Astrocyte of the hippocampus (primary cell): ENCODE results near the gene NAPB.
"Not testable (repeated sequence)": the region's sequence is repeated elsewhere in the genome, so short reads cannot be mapped to it uniquely, and the experiment has no call there.

Experiments
- DNase-seq: peaks from one replicate; pipeline ENCODE4 v3.0.0; 2011; ENCODE audit warnings: low read depth, low spot score

The NAPB gene

DNA sequence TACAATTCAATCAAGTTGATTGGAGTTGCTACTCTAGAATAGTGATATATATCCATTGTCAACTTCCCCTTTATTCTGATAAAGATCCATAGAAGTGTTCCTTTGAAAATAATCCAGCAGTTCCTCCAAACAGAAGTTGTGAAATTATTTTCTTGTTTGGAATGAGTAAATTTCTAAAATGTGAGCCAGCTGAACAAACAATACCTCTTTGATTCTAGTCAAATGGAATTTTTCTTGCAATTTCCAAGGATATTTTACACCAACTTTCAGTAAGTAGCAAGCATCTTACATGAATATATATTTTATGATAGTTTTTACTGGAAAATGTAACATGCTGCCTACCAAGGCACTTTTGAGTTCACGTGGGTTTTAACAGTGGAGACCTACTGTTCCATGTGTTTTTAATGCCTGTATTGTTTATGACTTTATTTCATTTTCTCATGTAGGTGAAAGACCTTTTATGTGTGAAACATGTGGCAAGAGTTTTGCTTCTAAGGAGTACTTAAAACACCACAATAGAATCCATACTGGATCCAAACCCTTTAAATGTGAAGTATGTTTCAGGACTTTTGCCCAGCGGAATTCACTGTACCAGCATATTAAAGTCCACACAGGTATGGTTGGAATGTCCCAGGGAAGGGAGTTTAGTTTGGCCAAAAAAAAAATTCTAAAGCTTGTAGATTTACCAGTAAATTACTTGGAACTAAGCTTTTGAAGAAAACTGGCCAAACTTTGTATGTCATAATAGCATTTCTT, 52.8 kb downstream of the NAPB start:
- peak; percentile 57 for DNase-seq

DNA sequence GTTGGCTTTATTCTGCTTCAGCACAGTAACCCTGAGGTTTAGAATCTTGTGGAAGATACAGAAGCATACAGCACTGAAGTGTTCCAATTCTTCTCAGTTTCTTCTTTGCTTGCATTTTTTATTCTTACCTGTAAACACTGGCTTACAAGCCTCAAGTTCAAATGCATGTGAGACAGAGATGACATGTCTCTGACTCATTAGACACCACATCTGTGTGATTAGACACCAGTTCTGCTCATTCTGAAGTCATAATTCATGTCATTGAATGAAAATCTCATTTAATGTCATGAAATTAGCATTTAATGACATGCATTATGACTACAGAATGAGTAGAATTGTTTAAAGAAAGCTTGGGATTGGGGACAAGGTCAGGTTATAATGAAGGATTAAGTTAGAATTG, 53.5 kb downstream of the NAPB start:
- DNase-seq = no peak

DNA sequence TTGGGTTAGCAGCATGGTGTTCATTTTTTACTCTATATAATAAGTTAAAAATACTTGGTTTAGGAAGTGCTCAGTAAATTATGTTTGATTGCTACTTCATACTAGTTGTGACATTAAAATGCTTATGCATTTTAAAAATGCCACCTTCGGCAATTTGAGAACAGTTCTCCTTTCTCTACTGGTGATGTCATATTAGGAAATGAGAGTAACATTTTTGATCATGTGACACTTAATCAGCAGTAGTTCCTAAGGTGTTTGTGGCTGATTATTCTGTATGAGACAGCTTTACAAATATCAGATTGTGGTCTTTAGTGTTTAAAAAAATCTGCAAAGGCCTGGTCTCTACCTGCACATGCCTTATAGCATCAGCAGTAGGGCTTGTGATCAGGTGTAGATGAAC, 54.9 kb downstream of the NAPB start:
- no peak for DNase-seq

DNA sequence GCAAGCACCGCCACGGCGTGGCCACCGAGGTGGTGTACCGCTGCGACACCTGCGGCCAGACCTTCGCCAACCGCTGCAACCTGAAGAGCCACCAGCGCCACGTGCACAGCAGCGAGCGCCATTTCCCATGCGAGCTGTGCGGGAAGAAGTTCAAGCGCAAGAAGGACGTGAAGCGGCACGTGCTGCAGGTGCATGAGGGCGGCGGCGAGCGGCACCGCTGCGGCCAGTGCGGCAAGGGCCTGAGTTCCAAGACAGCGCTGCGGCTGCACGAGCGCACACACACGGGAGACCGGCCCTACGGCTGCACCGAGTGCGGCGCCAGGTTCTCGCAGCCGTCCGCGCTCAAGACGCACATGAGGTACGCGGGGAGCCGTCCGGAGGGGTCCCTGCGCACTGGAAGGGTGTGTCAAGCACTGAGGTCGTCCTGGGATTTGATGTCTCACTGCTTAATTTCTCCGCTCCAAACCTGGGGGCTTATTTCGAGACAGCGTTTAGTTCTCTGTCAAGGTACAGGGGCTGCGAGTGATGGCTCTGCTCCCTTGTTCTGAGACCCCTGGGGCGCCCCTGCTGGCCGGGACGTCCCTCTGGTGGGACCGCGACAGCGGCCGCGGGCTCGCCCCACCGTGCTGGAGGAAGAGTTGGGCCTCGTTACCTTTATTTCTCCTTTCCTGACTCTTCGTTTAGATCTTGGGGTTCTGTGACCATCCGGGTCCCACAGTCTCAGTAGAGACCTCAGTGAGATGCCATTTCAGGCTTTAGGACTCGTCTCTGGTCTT, 55.7 kb downstream of the NAPB start:
- no peak for DNase-seq

DNA sequence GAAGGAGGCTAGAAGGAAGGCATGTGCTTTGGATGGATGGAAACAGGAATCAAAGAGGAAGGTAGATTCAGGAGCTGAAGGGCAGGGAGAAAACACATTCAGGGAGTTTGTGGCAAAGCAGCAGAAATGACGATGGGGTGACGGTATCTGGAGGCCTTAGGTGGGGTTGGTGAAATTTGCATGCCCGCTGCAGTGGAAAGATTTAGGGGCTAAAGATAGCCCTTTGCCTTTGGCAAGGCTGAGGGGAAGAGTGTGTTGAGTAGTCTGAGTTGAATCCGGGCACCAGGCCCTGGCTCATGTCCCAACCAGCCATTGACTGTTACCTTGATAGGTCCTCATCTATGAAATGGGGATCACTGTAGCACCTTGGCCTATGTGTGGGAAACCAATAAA, 58.0 kb downstream of the NAPB start:
- DNase-seq = peak; percentile 22

DNA sequence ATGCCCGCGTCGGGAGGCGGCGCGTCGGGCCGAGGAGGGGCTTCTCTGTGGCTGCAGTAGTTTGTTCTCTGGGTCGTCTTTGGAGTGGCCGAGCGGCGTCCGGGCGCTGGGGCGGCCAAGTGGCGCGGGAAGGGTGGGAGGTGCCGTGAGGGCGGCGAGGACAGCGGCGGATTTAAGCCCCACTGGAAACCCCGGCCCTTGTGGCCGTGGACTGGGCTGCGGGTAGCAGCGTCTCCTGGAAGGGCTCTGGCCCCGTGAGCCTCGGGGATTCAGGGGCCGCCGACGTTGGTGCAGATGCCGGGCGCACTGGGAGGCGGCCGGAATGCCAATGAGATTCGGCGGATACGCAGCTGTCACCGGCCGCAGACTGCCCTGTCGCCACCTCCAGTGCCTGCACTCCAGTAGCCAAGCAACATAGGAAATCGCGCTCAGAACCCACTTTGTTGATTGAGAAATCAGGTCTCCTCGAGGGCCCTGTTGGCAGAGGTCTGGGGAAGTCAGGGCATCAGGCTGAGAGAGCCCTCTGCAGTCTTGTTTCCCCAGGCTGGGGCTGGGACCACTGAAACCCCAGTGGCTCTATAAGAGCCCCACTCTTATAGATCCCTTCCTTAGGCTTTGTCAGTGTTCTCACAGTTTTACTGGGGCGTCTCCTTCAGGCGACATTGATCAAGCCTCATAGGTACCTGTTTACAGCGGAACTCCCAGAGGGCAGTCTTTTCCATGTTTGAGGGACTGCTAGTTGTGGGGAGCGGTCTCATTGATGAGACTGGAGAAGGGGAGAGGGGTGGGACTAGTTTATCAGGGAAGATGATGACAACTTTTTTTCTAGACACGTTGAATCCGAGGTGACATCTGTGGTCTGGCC, 58.7 kb downstream of the NAPB start:
- DNase-seq = peak; percentile 62

DNA sequence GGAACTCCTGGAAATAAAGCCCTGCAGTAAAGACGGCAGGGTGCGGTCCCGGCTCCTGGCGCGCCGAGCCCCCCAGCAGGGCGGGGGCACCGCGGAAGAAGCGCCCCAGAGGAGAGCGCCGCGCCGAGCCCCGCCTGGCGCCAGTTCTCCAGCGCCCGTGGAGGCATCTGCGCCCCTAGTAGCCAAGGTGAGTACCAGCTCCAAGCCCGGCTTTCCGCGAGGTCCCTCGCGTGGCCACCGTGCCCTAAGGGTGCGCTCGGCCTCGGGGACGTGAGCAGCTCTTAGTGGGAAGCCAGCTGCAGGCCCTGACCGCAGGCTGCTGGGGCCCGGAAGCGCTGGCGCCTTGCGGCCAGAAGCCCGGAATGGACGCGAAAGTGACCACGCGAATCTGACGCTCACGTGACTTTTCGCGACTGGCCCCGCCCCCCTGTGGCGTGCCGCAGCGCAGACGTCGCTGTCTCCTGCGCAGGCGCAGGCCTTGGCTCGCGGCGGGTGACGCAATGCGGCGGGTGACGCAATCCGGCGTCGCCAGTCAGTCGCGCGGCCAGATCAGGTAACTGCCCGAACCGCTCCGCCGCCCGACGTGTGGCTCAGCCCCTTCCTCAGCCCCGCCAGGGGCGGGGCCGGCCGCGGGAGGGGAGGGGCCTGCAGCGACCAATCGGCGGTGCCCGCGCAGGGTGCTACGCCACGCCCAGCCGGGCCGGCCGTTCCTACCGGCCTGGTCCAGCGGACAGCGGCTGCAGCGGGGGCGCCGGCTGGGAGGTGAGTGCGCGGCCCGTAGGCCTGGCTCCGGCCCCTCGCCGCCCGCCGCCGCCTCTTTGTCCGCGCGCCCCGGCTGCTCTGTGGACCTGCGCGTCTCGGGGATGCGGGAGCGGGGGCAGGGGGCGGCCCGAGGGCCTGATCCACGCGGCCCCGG, 59.6 kb downstream of the NAPB start, which contains the start of gene GZF1:
Gene GZF1 (plus strand): TSS at position 707 of the 916 bp plus-strand sequence. CDS start 2,202 bp downstream, outside the sequence.
- DNase-seq = peak; percentile 100

DNA sequence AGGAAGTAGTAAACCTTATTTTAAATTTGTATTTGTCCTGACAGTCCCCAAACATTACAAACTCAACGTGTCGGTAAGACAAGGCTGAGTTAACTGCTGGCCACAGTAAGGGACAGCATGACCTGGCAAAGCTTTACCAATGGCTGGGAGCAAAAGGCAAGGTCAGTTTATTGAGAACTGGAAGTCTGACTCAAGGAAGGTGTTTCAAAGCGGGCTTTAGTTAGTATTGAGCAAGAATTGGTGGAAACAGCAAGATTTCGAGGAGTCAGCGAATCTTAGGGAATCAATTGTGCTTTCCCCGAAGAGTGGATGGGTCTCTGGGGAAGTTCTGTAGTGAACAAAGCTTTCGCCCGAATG, 60.2 kb downstream of the NAPB start:
- DNase-seq = no peak

DNA sequence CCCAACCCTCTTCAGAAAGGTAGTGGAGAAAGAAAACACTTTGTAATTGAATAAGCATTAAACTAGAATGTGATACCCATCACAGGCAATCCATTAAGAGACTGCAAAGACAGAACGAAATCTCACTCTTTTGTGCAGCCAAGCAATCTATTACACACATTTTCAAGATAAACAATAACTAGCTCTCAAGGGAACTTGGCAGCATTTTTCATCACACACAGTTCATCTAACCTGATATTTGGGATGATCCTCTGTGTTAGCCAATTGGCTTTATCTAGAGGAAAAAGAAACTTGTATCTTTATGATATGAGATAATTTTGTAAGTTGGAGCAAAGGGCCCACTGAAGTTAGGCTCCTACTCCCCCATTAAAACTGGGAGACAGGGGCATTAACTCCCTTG, 60.8 kb downstream of the NAPB start:
- DNase-seq = no peak

DNA sequence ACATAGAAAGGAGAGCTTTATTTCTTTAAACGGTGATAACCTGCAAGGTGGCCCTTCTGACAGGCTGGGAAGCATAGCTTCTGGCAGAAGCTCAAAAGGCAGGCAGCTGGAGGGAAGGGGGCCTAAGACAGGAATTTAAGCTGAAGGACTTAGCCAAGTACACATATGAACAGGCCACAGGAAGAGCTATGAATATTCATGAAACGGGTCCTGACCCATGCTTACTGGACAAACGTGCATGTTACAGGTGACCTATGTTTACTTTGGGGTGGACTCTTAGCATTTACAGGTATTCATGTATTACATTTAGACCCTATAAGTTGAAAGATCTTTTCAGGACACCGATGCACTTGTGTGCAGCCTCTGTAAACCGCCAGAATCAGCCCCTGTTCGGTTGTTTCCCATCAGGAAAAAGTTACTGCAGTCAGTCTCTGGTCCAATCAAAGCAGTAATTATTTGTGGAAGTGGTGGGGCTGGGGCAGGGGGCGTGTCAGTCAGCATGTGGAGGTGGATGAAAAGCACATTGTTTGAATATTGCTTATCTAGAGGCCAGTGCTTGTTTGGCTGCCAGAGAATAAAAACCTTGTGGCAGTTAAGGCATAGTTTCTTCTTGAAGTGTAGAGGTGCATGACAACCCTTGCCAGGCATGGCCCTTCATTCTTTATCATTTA, 62.2 kb downstream of the NAPB start:
- no peak for DNase-seq

DNA sequence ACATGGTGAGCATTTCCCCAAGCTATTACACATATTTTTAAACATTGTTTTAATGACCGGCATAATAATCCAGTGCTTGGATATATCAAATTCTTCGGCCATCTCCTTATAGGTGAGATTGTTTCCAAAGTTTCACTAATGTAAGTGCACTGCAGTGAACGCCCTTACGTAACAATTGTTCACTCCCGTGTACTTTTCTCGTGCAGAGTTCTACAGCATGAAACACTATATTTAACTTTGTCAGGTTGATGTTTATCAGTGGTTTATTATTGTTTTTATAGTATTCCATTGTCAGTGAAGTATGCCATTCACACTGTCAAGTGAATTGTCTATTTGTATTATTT, 62.8 kb downstream of the NAPB start:
- DNase-seq = no peak

DNA sequence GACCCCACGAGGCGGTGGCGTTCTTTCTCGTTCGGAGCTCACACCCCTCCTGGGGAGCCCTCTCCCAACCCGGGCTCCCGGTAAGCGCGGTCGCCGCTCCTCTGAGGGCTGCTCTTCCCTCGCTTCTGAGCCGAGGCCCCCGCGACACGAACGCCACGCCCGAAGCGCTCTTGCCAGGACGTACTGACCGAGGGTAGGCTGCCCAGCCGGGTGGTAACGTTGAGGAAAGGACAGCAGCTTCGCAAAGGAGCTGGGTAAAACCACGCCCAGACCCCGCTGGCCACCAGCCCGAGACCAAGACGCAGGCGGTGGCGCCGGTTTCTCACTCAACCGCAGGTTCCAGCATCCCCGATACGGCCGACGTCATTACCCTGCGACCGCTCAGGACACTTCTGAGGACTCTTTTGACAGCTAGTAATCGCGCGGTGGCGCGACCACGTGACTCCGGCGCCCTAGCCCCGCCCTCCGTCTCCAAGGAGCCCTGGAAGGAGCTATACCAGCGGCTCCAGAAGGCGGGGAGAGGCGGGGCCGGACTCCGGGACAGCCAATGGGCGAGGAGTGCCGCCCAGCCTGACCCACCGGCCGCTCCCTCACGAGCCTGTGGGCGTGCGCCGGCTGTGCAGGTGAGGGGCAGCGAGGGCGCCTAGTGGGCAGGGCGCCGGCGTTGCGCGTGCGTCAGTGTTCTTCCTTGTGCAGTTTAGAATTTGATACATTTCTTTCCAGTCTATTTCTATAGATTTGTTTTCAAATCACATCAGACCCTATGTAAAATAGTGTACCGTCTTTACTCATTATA, 63.3 kb downstream of the NAPB start:
- peak; percentile 100 for DNase-seq

DNA sequence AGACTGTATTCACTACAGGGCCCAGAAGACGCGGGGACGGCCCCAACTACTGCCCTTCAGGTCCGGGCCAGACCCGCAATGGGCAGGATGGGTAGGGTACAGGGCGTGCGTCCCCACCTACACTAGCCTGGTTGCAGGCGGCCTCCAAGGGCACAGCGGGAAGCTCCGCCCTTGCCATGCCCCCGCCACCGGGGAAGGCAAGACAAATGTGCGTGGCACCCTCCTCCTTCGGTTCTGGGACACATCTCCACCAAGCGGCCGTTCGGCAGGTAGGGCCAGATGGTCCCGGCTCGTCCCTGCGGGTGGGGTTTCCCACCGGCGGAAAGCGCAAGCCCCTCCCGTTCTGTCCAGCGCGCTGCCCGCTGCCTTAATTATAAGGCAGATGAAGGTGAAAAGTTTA, 65.1 kb downstream of the NAPB start:
- DNase-seq = no peak

DNA sequence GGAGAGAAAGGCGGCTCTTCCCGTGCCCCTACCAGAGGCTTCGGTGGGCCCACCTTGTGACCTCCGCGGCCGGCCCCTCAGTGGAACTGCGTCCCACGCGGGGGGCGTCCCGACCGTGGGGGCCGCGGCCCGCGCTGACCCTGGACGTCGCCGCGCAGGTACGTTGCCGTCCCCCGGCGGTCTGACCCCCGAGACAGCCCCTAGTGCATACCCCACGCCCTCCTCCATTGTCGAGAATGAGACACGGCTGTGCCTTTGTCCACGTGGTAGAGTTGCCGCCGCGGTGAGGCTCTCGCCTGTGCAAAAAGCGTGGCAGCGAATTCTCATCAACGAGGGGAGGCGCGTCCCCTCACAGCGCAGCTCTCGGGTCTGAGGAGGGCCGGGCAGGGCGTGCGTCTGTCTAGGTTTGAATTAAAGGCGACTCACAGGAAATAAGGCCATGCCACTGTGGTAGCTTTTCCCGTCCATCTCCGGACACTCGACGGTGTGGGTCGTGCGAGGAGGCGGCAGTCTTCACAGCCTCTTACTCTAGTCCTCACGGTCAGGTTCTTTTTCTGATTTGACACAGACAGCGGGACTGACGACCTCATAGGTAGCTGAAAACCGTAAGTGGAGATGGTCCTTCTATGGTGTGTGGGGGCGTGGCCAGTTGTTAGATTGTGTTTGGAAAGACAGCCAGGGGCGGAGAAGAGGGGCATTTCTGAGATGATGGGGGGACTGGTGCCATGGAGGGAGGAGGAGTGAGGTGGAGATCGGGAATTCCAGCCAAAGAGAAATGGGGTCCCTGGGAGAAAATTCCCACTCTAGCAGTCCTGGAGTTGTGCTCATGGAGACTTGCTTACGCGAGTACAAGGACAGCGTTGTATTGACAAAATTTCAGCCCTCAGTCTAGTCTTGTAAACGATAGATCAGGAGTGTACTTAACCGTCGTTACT, 70.1 kb downstream of the NAPB start:
- peak; percentile 65 for DNase-seq

DNA sequence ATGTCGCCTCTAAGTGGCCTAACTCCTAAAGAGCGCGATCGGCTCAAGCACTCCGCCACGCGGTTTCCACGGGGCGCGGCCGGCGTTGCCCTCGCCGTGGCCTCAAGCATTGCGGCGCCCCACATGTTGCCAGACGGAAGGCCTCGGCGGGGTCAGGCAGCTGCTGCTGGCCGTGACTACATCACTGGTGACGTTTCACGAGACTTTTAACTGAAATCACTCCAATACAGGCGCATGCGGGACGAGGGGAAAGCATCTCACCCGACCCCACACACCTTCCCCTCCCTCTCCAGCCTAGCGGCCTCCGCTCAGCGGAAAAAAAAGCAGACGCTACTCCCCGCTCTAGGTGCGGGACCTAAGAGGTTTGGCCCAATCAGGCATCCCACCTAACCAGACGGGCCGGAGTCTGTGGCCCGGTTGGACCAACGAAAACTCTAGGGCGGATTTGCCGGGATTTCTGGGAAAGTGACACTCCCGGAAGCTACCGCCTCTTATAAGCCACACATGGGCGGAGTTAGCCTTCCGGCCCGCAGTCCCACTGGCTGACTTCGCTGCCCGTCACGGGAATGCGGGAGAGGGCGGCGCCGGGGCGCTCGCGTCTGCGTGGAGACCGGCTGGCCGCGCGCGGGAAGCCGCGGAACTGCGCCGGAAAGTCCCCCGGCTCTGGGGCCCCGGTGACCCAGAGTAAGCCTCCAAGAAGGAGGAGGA, 70.9 kb downstream of the NAPB start, which contains the start of gene NXT1:
Gene NXT1 (plus strand): TSS at position 596 of the 708 bp plus-strand sequence. CDS start 3,251 bp downstream, outside the sequence.
- DNase-seq = peak; percentile 99

DNA sequence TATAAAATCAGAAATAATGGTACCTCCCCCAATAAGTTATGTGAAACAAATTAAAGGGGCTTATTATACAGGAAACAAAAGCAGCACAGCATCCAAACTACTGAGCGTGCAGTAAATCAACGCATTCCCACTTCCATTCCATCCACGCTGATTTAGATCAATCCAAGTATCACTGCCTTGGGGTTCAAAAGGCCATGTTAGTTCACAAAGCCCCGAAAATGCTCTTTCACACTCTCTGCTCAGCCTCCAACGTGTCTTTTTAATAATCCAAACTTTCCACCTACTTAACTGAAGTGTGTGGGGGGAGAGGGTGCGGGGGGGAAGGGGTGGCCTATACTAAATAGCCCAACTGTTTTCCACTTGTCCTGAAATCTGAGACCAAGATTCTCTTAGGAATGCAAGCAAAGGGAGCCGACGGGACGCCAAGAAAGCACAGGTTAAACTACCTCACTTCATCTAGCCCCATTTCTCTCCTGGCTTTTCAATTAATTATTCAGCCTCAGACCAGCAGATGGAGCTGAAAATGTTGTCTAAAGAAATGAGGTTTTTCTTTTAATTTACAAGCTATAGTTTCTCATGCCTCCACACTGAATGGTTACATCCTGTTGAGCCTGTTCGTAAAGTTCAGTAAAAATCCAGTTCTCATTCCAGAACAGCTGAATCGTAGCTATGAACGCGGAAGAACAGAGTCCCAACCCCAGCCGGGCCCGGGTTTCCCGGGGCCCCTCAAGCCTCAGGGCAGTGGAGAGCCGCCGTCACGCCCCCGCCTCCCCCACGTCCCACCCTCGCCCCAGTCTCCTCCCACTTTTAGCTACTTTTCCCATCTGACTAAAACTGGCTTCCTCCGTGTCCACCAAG, 71.7 kb downstream of the NAPB start:
- peak; percentile 85 for DNase-seq

DNA sequence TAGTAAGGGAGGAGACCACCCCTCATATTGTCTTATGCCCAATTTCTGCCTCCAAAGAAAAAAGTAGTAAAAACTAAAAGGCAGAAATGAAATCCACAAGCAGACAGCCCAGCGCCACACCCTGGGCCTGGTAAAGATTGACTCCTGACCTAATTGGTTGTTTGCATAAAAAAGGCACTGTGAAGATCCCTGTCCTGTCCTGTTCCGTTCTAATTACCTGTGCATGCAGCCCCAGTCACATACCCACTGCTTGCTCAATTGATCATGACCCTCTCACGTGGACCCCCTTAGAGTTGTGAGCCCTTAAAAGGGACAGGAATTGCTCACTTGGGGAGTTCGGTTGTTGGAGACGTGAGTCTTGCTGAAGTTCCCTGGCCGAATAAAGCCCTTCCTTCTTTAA, 72.8 kb downstream of the NAPB start:
- DNase-seq = not testable (repeated sequence)
